ENCODE results near the gene SCAND1.
"Not testable (repeated sequence)": the region's sequence is repeated elsewhere in the genome, so short reads cannot be mapped to it uniquely, and the experiment has no call there.

Gene SCAND1

DNA sequence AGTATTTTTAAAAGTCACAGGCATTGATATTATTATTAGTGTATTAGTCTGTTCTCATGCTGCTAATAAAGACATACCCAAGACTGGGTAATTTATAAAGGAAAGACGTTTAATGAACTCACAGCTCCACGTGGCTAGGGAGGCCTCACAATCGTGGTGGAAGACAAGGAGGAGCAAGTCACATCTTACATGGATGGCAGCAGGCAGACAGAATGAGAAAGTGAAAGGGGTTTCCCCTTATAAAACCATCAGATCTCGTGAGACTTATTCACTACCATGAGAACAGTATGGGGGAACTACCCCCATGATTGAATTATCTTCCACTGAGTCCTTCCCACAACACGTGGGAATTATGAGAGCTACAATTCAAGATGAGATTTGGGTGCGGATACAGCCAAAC lies 5.0 kb upstream of the SCAND1 start:
- DNase-seq = not testable (repeated sequence)

DNA sequence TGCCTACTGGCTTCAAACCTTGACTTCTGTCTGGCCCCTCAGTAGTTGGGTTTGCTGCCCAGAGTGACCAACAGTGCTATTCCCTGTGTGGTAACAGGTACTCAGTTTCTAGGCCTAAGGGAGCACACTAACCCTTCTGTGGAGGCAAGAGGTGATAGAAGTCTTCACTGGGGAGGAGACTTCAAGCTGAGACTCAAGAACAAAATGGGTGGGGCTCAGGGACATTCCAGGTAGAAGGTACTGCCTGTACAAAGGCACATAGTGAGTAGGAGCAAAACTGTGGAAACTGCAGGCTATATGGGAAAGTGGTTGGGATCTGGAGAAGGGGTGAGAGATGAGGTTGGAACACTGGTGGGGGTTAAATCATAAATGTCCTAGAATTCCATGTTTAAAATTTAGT lies 2.3 kb upstream of the SCAND1 start:
- DNase-seq = no peak

DNA sequence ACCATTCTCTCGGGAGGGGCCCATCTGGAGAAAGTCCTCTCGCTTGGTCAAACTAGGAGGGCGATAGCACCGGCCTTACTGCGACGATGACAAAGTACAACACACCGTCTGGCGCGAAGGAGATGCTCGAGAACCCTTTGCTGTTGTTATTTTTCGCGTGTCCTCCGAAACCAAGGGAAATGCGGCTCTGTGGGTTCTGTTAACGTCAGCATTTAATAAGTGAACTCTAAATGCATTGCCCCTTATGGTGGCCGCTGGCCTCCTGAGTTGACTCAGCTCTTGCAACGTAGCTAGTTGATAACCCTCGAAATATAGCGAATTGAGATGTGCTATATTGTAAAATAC lies 577 bp upstream of the SCAND1 start:
- peak; percentile 44 to 66 (median 64) for DNase-seq

DNA sequence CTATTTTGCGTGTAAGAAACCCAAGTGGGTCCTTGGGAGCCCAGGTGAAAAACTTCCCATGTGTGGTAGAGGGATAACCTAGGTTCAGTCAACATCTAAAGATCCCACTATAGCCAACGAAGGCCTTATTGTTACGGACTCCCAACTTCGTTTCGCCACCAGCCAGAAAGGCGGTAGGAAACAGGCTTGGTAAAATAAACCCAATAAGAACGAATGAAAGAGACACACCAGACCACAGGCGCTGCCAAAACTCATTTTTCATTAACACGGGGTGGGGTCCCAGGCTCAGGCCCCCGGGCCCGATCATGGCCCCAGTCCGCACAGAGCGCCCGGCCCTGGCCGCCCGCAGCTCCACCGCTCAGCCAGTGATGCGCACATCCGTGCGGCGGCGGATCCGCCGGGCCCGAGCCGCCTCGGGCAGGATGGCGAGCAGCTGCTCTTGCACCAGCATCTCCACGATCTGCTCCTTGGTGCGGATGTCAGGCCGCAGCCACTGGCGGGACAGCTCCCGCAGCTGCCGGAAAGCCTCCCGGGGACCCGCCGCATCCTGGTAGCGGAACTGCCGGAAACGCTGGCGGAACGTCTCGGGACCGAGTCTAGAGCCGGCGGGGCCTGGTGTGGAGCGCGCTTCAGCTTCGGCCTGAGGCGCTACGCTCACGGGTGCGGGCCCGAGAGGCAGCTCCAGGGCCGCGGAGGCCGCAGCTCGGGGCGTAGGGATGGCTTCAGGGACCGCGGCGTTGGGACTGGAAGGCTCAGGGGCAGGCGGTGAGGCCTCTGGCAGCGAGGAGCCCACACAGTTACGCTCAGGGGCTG lies 709 bp downstream of the SCAND1 start:
- peak; percentile 52 to 75 (median 62) for DNase-seq

DNA sequence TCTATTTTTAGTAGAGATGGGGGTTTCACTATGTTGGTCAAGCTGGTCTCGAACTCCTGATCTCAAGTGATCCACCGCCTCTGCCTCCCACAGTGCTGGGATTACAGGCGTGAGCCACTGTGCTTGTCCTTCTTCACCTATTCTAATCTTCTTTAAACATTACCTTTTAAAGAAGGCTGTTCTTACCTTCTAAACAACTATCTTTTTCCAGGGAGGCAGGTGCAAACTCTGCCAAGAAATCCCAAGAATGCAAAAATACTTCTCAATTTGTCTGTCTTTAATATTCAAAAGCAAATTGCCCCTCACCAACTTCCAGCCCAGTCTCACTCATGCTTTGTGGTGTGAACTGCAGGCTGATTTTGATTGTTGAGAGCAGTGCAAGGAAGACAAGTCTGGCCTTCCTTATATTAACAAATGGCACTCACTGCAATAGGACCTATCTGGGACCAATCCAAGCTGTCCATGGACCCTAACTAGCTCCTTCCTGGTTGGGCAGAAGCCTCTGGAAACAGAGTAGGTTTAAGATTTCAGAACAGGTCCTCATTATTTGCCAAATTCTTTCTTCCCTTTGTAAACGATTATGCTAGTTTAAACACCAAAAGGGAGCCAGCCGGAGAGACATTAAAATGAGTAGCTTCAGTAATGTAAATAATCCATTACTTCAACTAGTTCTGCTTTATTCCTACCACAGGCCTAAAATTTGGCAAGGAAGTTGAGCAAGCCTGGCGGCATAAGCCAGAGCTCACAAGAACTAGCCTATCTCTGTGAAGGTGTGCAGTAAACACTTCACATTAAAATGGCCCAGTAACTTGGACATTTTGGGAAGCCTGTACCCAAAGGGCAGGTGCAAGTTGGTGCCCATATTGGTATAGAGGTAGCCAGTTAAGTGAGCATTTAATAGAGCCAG lies 1.6 kb downstream of the SCAND1 start:
- peak; percentile 65 to 80 (median 77) for DNase-seq

DNA sequence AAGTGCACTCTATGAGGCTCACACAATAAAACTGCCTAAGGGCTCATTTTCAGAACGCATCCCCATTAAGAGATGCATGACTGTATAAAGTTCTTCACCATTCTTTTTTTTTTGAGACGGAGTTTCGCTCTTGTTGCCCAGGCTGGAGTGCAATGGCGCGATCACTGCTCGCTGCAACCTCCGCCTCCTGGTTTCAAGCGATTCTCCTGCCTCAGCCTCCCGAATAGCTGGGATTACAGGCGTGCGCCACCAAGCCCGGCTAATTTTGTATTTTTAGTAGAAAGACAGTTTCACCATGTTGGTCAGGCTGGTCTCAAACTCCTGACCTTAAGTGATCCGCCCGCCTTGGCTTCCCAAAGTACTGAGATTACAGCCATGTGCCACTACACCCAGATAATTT lies 2.2 kb downstream of the SCAND1 start:
- DNase-seq = not testable (repeated sequence)

DNA sequence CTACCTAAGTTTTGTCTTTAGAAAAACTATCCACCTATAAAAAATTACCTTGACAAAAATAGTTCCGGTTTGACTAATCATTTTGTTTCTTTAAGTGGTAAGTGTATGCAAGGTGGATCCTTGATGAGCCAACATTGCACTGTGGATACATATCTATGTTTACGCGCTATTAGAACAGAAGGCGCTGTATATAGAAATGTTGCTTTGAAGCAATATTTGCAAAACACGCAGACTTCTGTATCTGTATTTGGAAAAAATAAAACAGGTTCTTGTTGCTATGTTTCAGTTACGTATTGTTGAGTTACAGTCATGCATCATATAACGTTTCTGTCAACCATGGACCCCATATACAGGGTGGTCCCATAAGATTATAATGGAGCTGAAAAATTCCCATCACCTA lies 4.2 kb downstream of the SCAND1 start:
- no peak for DNase-seq

DNA sequence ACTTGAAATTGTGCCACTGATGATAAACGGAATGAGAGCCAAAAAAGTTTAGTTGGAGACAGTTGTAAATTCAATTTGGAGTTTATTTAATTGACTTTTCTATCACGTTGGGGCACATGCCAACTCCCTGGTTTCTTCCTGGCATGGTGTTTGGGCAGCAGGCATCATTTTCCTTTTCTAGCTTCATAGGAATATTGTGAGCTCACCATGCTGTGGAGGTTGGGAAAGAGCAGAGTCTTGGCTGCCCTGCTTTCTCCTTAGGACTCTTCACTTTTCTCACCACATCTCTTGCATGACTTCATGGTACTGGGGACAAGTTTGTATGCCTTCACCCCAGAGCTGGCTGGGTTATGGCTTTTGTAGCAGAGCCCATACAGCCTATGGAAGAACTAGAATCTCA lies 6.4 kb downstream of the SCAND1 start:
- DNase-seq = no peak

DNA sequence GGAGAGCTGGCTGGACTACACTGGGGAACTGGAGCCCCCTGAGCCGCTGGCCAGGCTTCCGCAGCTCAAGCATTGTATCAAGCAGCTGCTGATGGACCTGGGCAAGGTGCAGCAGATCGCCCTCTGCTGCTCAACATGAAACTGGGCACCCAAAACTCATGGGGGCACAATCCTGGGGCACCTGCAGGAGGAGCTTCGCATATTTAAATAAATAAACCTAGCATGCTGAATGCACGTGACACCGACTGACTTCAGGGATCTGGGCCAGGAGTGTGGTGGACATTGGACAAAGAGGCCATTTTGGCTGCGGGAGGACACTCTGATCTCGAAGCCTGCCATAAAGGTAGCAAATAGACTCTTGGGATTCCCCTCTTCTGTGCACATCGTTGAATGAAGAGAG lies 6.8 kb downstream of the SCAND1 start:
- peak in 3 of 4 experiments; percentile 11 to 13 (median 12) for DNase-seq

DNA sequence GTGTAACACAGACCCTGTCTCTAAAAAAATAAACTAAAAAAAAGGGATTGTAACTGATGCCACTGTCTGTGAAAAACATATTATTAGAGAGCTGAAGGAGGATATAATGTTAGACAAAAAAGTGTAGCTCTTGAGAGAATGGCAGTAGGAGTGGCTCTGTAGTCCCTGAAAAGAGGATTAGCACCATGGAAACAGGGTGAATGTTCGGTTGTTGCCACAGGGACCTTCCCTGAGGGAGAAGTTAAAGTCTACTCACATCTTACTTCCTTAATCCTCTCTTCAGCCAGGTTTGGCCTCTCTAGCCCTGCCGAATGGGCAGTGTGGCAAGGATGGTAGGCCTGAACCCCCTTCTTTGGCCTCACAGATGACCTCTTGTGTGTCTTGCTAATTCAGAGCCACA lies 12.1 kb downstream of the SCAND1 start:
- DNase-seq = peak in 3 of 4 experiments; percentile 28 to 34 (median 30)

DNA sequence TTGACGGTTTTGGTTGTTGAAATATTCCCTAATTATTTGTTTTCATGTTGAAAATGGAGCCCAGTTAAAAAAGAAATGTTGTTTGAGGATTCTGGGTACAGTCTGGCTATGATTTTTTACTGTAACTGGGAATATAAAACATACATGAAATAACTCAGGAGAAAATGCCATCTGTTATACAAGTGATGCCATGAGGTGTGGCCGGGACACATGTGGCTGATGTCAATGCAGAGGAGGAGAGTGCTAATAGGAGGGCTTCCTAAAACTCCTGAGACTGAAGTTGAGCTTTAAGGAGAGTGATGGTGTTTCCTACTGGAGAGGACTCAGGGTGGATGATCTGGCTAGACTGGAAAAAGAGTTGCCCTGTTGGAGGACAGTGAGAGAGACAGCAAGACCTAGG lies 12.7 kb downstream of the SCAND1 start:
- DNase-seq = no peak

DNA sequence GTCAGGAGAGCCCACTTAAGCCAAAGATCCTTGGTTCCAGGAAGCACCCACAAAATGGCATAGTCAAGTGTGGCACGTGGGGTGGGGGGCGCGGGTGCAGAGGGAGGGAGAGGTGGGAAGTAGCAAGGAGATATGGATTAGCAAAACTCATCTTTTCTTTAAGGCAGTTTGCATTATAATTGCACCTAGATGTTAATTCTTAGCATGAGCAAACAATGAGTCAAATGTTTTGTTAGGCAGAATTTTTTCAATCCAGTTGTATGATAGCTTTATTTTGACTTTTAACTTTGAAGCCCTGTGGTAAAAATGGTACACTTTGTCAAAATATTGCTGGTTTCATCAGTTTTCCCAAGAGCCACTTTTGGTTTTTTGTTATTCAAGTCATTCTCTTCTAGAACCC lies 15.0 kb downstream of the SCAND1 start:
- no peak for DNase-seq

DNA sequence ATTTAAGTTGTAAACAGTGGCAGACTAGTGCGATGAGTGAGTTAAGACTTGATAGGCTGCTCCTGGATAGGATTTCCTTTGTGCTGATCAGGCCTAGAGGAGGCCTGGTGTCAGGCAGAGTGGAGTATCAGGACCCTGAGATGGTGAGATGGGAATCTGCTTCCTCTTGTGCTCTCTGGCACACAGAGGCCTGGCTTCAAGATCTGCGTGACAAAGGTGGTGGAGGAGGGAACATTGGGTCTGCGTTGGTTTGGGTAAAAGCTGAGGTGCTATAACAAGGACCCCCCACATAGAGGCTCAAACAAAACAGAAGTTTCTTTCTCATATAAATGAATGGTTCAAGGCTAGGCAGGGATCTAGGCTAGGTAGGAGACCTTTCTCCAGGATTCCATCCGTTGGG lies 20.3 kb downstream of the SCAND1 start:
- DNase-seq = no peak

DNA sequence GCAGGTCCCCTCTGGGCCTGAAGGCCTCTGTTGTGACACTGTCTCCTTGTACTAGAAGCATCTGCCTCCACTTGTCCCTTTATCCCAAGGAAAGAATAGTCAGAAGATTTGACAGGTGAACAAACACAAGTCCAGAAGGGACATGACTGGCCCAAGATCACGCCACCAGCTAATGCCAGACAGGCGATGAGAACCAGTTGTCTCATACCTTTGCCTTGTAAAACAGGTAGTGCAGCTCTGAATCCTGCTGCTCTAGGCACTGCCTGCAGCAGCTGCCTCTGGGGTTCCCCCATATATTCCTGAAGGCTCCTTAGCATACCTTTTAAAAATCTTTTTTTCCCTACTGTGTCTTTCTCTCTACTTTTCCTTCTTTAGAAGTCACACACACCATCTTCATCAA lies 25.0 kb downstream of the SCAND1 start:
- no peak for DNase-seq

DNA sequence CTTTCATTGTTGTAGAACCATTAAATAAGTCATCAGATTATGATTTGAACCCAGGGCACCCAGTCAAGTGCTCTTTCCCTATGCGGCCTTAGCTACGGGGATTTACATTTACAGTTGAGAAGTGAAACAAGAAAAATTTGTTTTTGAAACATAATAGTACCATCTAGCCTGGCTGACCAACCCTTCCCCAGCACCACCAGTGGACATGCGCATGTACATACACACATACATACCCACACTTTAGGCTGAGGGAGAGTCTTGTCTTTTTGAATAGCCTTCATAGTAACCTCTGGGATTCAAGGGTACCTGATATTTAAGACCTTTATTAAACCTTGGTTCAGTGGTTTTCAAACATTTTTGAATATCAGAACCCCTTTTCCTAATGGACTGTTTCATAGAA lies 33.8 kb downstream of the SCAND1 start:
- no peak for DNase-seq

DNA sequence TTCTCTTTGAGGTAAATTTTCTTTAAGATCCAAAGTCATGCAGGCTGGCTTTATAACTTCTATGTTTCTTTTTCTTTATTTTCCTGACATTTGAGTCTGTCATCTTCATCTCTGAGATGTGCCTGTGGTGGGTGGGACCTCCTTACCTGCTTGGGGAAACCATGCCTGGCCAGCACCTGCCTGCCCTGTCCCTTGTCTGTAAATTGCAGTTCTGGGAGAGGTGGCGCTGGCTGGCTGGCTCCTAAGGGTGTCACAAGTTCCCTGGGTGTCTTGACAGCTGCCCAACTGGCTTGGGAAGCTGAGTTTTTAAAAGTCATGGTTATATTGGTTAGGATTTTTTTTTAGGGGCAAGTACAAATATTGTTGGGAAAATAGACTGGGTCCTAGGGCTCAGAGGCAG lies 36.3 kb downstream of the SCAND1 start:
- no peak for DNase-seq

DNA sequence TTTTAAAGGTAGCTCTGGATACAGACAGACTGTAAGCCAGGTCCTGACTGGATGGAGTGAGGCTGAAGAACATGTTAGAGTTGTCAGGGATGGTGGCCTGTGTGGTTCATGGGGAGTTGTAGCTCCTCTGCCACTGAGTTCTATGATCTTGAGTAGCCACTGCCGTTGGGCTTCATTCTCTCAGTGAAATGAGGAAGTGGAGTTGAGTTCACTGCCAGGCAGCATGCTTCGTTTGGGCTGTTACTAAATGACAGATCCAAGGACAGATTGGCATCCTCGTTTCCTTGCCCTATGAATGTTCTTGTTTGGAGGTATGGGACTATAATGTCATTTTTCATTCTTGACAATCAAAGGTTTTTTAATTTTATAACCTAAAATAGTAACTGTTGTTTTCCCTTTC lies 37.2 kb downstream of the SCAND1 start:
- DNase-seq = peak; percentile 22 to 34 (median 24)

DNA sequence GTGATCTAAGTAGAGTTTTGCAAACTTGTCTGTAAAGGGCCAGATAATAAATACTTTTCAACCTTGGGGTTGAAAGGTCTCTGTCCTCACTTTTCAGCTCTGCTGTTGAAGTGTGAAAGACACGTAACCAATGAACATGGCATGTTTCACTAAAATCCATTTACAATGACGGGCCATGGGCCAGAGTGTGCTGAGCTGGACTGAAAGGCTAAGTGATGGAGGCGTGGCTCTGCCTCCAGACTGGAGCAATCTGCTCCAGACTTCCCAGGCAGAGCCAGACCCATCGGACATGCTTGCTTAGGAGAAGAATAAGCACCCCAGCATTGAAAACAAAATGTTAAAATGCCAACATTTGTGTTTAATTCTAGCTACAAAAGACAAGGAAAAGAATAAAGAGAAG lies 41.4 kb downstream of the SCAND1 start:
- DNase-seq = no peak

DNA sequence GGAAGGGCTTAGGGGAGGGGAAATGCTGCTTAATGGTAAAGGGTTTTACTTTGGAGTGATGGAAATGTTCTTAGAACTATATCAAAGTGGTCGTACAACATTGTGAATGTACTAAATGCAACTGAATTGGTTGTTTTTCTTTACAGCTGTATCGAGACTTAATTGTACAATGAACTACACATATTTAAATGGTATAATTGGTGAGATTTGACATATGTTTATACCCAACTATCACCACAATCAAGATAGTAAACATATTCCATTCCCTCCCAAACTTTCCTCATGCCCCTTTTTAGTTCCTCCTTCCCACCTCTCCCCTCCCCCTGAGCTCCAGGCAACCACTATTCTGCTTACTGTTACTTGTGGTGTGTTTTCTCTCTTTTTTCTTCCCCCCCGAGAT lies 44.0 kb downstream of the SCAND1 start:
- no peak for DNase-seq

DNA sequence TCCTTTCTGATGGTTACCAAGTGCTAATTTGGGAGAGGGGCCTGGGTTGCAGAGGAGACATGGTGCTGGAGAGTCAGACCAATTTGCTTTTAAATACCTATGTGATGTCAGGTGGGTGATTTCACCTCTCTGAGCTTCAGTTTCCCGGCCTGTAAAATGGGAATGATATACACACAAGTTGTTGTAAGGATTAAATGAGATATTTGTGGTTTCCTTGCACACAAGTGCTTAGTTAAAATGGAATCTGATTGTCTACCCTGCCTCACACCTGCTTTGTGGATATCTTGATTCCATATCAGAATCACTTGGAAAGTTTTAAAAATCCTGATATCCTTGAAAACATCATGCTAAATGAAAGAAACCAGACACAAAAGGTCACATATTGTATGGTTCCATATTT lies 44.5 kb downstream of the SCAND1 start:
- no peak for DNase-seq

DNA sequence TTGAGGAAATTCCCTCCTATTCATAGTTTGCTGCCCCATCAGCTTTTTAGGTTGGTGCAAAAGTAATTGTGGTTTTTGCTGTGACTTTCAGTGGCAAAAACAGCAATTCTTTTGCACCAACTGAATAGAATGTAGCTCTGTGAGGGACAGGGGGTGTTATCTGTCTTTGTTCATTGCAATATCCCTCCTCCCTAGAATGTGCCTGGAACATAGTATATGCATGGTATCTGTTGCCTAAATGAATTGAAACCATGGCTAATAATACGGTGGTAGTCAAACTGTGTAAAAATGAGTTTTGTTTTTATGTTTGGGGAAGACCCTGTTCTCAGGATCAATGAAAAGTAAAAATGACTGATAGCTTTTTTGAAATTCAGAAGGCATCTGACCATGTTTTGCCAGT lies 45.1 kb downstream of the SCAND1 start:
- no peak for DNase-seq

DNA sequence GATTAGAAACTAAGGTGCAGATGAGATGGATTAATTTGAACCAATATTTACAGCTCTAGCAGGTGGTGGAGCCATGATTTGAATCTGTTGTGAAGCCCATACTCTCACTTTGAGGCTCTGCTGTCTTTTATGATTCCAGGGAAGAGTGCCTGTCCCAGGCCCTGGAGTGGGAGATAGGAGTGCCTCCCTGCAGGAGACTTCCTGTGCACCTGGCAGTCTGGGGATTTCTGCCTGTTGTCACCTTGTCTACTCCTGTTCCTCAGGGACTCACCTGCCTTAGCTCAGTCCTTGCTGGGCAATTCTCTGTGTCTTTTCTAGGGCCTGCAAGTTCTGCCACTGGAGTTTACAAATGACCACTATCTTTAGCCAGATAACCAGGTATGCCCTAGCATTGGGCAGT lies 46.3 kb downstream of the SCAND1 start:
- DNase-seq = no peak

DNA sequence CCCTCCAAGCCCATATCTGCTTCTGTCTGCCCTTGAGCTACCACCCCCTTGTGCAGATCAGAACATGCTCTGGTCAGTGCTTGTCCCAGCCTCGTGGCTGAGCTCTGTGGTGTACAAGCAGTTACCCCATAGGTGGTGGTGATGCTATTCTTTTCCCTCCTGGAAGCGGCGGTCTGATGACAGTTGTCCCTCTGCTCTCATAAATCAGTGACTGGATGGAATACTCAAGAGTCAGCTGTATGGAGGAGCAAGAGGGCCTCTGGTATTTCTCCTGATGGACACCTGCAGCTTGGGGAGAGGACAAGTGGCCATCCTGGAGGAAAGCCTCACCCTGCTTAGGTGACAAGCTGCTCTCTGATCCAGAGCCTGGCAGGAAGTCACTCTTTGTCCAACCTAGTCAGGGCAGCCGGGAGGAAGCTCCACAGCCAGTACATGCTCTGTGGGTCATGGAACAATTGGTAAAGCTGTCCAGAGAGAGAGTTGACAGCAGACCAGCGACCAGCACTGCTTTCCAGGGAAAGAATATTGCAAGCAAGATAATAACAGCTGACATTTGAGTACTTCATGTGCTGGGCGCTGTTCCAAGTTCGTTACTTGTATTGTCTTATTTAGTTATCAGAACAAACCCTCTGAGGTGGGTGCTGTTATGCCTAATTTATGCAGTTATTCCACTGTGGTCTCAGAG lies 47.1 kb downstream of the SCAND1 start:
- DNase-seq = no peak

Measured in suppressor macrophage (primary cell).